Dedifferentiated amniotic fluid mesenchymal stem cell (primary cell): ENCODE measurements around the gene GOLGA6B.
A peak's percentile ranks its signal among the peaks of the same experiment; 100 is the strongest.
"Not testable (repeated sequence)": the region's sequence is repeated elsewhere in the genome, so short reads cannot be mapped to it uniquely, and the experiment has no call there.

Experiments used
- DNase-seq: peaks from one replicate; pipeline ENCODE4 v3.0.0-alpha.2; 2016; ENCODE audit errors: extremely low spot score

GOLGA6B gene

GRCh38 chr15:72654397-72654796 is at the start of gene GOLGA6B:
GOLGA6B (plus strand) TSS chr15:72654697; CDS start chr15:72654738, 41 bp downstream.
- DNase-seq = not testable (repeated sequence)

GRCh38 chr15:72604794-72605193 is 49.7 kb upstream of the GOLGA6B start:
- no peak for DNase-seq

GRCh38 chr15:72608084-72608483 is 46.4 kb upstream of the GOLGA6B start:
- DNase-seq = not testable (repeated sequence)

DNA sequence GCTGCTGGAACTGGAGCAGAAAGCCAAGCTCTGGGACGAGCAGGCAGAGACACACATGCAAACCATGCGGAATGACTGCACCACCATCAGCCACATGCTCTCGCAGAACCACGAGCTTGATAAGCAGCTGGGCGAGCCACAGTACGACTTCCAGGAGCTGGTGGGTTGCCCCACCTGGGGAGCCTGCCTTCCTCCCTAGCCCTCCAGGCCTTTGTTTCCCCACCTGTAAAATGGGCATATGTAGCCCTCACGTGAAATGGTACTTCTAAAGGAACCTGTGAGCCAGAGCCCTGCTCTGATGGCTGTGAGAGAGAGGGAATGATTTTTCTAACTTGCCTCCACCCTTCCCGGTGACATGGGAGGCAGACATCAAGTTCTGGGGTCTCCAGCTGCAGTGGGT is 44.6 kb upstream of the GOLGA6B start:
- no peak for DNase-seq

DNA sequence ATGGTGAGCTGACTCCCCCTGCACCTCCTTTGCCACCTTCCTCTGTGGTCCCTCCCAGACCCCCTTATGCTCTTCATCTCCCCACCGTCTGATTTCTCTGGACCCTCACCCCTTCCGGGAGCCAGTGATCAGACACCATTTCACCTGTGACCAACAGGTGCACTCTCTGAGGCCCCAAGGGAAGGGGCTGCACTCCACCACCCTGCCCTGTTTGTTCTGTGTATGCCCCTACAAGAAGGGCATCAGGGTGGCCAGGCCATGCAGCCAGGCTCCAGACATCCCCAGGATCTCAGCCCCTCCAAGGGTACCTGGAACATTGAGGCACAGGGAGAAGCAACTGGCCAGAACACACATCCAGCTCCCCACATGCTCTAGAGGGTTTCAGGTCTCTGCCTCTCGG is 42.2 kb upstream of the GOLGA6B start:
- DNase-seq = not testable (repeated sequence)

DNA sequence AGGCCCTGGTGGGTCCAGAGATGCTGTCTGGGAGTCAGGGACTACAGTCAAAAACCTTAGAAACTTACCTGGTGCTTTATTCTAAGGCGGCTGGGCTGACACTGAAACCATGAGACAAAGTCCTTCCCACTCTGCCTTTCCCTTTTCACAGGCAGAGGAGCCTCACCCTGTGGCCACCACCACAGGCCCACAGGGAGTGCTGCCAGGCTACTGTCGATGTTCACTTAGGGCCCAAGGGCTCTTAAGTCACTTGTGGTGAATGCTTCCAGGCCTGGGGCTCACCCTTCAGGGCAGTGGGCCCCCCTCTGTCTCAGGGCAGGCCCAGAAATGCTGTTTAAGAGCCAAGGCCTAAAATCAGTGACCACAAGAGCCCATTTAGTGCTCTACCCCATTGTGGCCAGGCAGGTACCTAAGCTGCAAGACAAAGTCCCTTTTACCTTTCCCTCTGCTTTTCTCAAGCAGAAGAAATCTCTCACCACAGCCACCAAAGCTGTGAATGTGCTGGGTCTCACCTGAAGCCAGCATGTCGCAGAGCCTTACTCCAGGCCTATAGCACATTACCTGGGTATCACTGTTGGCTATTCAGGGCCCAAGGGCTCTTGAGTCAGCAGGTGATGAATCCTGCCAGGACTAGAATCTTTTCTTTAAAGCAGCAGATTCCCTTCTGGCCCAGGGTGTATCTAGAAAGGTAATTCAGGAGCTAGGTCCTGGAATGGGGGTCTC is 39.5 kb upstream of the GOLGA6B start:
- no peak for DNase-seq

DNA sequence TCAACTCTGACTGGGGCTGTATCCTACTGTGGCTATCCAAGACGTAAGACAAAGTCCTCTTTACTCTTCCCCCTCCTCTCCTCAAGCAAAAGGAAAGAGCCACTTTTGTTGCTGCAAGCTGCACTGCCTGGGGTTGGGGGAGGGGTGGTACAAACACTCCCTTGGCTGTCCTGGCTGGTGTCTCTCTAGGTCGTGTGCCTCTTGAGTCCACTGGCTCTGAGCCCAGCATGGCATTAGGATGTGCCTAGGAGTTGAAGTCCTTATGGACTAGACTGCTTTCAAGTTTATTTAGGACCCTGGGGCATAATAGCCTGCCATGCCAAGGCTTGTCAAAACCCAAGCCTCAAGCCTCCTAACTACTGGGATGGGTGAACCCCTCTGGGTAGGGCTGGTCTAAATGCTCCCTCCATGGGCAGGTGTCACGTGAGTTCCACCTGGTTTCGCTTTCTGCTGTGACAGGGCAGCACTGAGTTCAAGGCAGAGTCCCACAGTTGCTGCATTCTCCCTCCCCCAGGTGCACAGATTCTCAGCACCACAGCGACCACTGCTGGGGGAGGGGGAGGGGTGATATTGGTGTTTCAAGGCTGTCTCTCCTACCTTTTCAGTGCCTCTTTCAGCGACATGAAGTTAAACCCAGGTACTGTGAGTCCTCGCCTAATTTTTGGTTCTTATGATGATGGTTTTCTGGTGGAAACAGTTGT is 38.8 kb upstream of the GOLGA6B start:
- DNase-seq = not testable (repeated sequence)

- DNase-seq = no peak
Measured at GRCh38 chr15:72616491-72617210, 37.8 kb upstream of the GOLGA6B start.

DNA sequence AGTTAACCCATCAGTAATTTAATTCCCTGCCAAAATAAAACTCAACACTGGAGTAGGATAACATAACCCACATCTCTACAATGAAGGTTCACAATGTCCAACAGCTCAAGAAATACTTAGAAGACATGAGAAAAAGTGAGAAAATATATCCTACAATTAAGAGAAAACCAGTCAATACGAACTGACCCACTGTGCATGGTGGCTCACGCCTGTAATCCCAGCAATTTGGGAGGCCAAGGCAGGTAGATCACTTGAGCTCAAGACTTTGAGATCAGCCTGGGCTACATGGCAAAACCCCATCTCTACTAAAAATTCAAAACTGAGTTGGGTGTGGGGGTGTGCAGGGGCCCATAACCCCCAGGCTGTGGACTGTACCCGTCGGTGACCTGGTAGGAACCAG is 30.6 kb upstream of the GOLGA6B start:
- not testable (repeated sequence) for DNase-seq

- DNase-seq = not testable (repeated sequence)
Measured at GRCh38 chr15:72626153-72626552, 28.3 kb upstream of the GOLGA6B start.

DNA sequence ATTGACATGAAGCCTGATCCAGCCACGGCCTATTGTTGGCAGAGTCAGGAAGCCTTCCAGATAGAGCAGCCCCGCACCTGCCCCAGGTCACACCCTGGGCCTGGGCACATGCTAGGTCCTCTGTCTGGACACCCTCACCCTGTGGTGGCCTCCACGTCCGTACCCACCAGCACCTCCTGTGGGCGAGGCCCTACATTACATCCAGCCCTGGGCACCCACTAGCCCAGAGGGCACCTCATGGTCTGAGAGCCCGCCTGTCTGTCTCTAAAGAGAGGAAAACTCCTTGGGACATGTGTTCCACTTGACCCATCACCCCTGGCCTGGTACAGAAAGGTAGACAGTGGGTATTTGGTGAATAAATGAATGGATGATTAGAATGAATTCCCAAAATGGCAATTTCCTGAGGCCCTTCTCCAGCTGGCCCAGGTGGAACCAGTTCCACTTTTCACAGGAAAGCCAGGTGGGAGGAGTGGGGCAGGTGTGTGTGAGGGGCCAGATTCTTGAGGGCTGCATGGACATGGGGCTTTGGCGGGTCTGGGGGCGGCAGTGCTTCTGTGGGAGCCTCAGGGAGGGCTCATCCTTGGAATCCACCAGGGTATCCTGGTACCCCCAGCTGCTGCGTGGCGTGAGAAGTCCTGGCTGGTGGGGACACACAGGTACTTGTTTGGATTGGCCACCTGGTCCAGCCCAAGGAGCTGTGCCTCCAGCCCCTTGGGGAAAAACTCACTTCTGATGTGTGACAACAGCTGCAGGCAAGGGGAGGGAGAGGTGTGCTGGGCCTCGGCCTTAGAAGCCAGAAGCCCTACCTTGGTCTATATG is 26.0 kb upstream of the GOLGA6B start:
- not testable (repeated sequence) for DNase-seq

- DNase-seq = not testable (repeated sequence)
Measured at GRCh38 chr15:72629068-72629570, 25.4 kb upstream of the GOLGA6B start.

GRCh38 chr15:72636519-72637282 is 17.8 kb upstream of the GOLGA6B start:
- peak; percentile 60 for DNase-seq

DNA sequence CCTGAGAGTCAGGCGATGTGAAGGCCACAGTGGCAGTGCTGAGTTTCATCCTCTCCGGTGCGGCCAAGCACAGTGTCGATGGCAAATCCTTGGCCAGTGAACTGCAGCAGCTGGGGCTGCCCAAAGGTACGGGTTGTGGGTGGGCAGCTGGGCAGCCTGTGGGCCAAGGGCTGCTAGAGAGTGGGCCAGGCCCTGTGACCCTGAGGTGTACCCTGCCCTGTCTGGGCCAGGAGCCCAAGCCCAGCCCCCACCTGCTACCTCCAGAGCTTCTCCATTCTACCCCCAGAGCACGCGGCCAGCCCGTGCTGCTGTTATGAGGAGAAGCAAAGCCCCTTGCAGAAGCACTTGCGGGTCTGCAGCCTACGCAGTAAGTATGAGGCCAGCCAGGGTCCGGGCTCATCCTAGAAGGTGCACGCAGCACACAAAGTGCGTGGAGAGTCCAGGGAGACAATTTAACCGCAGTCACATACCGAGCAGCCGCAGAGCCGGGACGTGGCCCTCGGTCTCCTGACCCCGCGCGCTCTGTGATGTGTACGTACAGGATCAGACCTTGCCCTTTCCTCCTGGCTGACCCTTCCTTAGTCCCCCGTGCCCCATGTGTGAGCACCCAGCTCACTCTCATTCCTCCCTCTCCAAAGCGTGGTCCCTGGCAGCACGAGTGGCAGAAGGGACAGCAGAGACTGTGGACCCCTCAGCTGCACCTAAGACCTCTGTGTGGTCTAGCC is 14.6 kb upstream of the GOLGA6B start:
- DNase-seq = not testable (repeated sequence)

DNA sequence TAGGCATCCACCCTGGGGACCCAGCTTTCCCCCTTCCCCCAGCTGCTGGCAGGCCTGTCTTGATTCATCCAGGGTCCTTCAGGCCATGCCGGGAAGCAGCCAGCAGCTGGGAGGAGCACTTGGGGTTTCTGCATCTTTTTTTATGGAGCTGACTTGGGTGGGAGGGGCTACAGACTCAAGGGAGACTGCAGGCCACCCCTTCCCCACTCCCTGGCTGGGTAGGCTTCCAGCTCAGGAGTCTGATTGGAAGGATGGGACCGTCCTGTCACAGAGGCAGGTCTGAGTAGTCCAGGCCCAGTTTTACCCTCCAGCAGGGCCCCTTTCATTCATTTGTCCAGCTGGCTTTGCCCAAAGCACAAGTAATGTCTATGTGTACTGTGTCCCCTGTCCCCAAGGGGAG is 12.2 kb upstream of the GOLGA6B start:
- DNase-seq = not testable (repeated sequence)

DNA sequence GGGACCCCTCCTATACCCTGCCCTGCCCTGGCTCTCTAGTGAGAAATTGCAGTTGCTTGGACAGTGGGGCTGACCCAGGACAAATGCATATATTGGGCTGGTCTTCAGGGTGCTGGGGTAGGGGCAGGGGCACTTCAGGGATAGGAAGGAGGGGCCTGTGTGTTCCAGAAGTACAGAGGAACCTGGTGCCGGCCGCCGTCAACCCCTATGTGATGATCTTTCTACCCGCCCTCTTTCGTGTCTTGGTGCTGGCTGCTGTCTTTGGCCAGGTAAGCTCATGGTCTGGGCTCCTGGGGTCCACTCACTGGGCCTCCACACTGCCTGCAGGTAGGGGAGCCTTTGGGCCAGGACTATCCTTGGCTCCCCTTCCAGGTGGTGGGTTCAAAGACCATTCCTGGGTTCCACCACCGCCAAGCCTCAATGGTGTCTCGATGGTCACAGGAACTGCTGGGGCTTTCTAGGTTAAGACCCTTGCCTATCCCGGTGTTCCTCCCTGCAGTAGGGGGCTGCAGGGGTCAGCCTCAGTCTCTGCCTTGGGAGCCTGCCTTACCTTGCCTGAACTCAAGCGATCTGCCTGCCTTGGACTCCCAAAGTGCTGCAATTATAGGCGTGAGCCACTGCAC is 5.8 kb upstream of the GOLGA6B start:
- DNase-seq = not testable (repeated sequence)

DNA sequence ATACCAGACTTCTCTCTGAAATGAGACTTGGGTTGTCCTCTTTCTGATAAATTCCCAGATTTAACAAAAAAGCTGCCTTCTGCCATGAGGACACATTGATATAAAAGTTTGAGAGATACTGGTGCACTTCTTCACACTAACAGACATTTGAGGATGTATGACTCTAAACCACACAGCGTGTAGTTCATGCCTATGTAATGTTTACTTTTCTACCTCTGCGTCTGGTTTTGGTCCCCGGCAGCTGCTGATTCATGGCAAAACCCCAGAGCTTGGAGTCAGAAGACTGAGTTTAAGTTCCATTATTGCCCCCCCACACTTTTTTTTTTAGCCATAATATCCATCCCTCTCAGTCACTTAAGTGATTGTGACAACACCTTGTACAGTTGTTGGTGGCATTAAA is 1.5 kb downstream of the GOLGA6B start:
- DNase-seq = not testable (repeated sequence)

GRCh38 chr15:72661081-72661480 is 6.6 kb downstream of the GOLGA6B start:
- DNase-seq = not testable (repeated sequence)

DNA sequence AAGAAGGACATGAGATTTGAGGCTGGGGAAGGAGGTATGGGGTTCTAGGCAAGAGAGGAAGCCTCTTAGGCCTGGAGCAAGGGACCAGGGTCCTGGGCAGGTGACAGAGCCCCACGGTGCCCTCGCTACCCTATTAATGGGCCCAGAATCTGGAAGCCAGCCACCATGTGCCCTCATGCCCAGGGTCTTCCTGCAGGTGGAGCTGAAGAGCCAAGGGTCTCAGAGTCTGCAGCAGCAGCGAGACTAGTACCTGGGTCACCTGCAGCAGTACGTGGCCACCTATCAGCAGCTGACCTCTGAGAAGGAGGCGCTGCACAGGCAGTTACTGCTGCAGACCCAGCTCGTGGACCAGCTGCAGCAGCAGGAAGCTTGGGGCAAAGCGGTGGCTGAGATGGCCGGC is 9.4 kb downstream of the GOLGA6B start:
- not testable (repeated sequence) for DNase-seq
